K562 (cell line): ENCODE results near the gene ICAM1. TPM values are rescaled to one million over a fixed set of nuclear protein-coding genes. Genes with fewer than 3 reads are reported as not detected.

ENCODE experiments used
- CAMTA2 ChIP-seq: fragments of 250-450 bp; sonication (Bioruptor Pico); conservative IDR thresholded peaks from 2 replicates; pipeline ENCODE4 v1.5.1; 2022
- EHMT2 ChIP-seq: fragments of 450-650 bp; IDR thresholded peaks from 2 replicates; pipeline ENCODE4 v1.6.1; 2018; ENCODE audit warnings: antibody characterized with exemption
- HDAC3 ChIP-seq: fragments of 450-650 bp; IDR thresholded peaks from 2 replicates; pipeline ENCODE4 v1.6.1; 2018; ENCODE audit warnings: borderline replicate concordance, mild to moderate bottlenecking, moderate library complexity; ENCODE audit not compliant: partially characterized antibody
- HOXB6 ChIP-seq: fragments of 250-450 bp; sonication (Bioruptor Pico); IDR thresholded peaks from 2 replicates; pipeline ENCODE4 v1.5.1; 2022; ENCODE audit warnings: mild to moderate bottlenecking, borderline replicate concordance
- KLF6 ChIP-seq: fragments of 250-450 bp; sonication (Bioruptor Pico); IDR thresholded peaks from 2 replicates; pipeline ENCODE4 v1.4.0; 2020; ENCODE audit warnings: mild to moderate bottlenecking, moderate library complexity, borderline replicate concordance
- MYC ChIP-seq, 2 experiments: fragments of 250-450 bp in 1 of 2; sonication (Bioruptor Pico) in 1 of 2; IDR thresholded peaks; 2 replicates each; pipeline versions ENCODE4 v1.5.1 to v1.6.1; 2012 to 2021; ENCODE audit warnings: low read depth in 2 of 2, borderline replicate concordance in 1 of 2, improper control_type of control experiment in 1 of 2, low read length in 1 of 2, mild to moderate bottlenecking in 1 of 2, moderate library complexity in 1 of 2
- PHF20 ChIP-seq: fragments of 450-650 bp; IDR thresholded peaks from 2 replicates; pipeline ENCODE4 v1.6.1; 2018; ENCODE audit not compliant: partially characterized antibody
- POLR2G ChIP-seq: fragments of 200-400 bp; formaldehyde crosslinking; IDR thresholded peaks from 2 replicates; pipeline ENCODE4 v1.6.1; 2017; ENCODE audit warnings: low read depth, mild to moderate bottlenecking, antibody characterized with exemption, low read length, moderate library complexity
- RBFOX2 ChIP-seq: fragments of 200-400 bp; formaldehyde crosslinking; IDR thresholded peaks from 2 replicates; pipeline ENCODE4 v1.6.1; 2017; ENCODE audit warnings: low read depth, mild to moderate bottlenecking, low read length, moderate library complexity
- RBM22 ChIP-seq: fragments of 200-400 bp; formaldehyde crosslinking; IDR thresholded peaks from 2 replicates; pipeline ENCODE4 v1.6.1; 2018; ENCODE audit warnings: low read length, low read depth; ENCODE audit not compliant: poor library complexity, severe bottlenecking
- RUNX1 ChIP-seq: sonication (generic); IDR thresholded peaks from 2 replicates; pipeline ENCODE4 v1.6.1; 2016; ENCODE audit warnings: antibody characterized with exemption, low read depth
- ZFP36 ChIP-seq: fragments of 150-350 bp; IDR thresholded peaks from 2 replicates; pipeline ENCODE4 v1.6.1; 2018; ENCODE audit warnings: low read length, low read depth; ENCODE audit not compliant: partially characterized antibody
- ZNF583 ChIP-seq: fragments of 250-450 bp; sonication (Bioruptor Pico); IDR thresholded peaks from 2 replicates; pipeline ENCODE4 v1.4.0; 2020
- polyA plus RNA-seq, 8 experiments: library from polyadenylated mRNA; depleted of rRNA in 4 of 8; stranded (reverse) in 5 of 8; unstranded in 3 of 8; fragments of >200 nt; fragmentation: Nextera tagmentation in 2 of 8; fragmentation: Illumina TruSeq in 1 of 8; extraction: Ambion mirVana in 2 of 8; extraction: Trizol in 1 of 8; gene quantifications; 2 replicates each; pipeline versions ENCODE4 v1.2.1 to v1.2.3, GENCODE V29; 2011 to 2014; ENCODE audit warnings: inconsistent platforms in 1 of 8, missing spikeins in 1 of 8
- total RNA-seq, 7 experiments: library from RNA; depleted of rRNA in 6 of 7; stranded (reverse); fragments of >200 nt in 6 of 7; fragmentation: Illumina TruSeq in 2 of 7; extraction: Trizol in 2 of 7; gene quantifications; 2 replicates each; pipeline versions ENCODE4 v1.2.1 to v1.2.3, GENCODE V29; 2011 to 2021; ENCODE audit warnings: low replicate concordance in 1 of 7
- TF ChIP-seq, protein P1 (sequence below): fragments of 150-350 bp; IDR thresholded peaks from 2 replicates; pipeline ENCODE4 v1.6.1; 2014; ENCODE audit warnings: low read depth, mild to moderate bottlenecking, low read length, borderline replicate concordance
- TF ChIP-seq, protein P2 (sequence below): fragments of 250-450 bp; sonication (Bioruptor Pico); IDR thresholded peaks from 2 replicates; pipeline ENCODE4 v1.9.0; 2021; ENCODE audit warnings: mild to moderate bottlenecking
- TF ChIP-seq, protein P3 (sequence below): fragments of 250-450 bp; sonication (Bioruptor Pico); IDR thresholded peaks from 2 replicates; pipeline ENCODE4 v1.9.0; 2021; ENCODE audit warnings: mild to moderate bottlenecking, inconsistent platforms
- TF ChIP-seq, protein P4 (sequence below), 2 experiments: fragments of 450-650 bp in 1 of 2; sonication (generic) in 1 of 2; formaldehyde crosslinking; conservative IDR thresholded peaks; 2 replicates each; pipeline versions ENCODE4 v1.4.0 to v1.8.1; 2020 to 2022; ENCODE audit warnings: mild to moderate bottlenecking in 1 of 2, missing genetic modification reagents in 1 of 2
- TF ChIP-seq, protein P5 (sequence below): IDR thresholded peaks from 2 replicates; pipeline ENCODE4 v1.6.1; 2012; ENCODE audit warnings: low read depth, low read length, improper control_type of control experiment, borderline replicate concordance

ICAM1 gene
- total and polyA plus RNA-seq, 9 of the 15 experiments (the other 6 are each of a cell fraction or from before 2014, with no cell fraction given) = 2.3 to 24.4 (median 13.4) TPM

DNA sequence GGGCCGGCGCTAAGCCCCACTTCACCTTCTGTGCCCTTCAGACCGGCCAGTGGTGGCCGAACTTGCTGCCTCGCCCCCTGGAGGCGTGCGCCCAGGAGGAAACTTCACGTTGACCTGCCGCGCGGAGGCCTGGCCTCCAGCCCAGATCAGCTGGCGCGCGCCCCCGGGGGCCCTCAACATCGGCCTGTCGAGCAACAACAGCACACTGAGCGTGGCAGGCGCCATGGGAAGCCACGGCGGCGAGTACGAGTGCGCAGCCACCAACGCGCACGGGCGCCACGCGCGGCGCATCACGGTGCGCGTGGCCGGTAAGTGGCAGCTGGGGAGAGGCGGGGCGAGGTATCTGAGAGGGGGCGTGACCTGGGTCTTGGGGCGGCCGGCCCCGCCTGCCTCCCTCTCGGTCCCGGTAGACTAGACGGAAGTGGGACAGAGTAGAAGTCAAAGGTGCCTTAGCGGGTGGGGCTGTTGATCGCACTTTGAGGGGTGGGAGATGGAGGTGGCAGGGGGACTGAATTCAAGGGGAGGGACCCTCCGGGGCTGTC, 24.5 kb downstream of the ICAM1 start (continued):
- peak; percentile 72 for TF ChIP-seq POLR2G
- TF ChIP-seq, protein P1, sequence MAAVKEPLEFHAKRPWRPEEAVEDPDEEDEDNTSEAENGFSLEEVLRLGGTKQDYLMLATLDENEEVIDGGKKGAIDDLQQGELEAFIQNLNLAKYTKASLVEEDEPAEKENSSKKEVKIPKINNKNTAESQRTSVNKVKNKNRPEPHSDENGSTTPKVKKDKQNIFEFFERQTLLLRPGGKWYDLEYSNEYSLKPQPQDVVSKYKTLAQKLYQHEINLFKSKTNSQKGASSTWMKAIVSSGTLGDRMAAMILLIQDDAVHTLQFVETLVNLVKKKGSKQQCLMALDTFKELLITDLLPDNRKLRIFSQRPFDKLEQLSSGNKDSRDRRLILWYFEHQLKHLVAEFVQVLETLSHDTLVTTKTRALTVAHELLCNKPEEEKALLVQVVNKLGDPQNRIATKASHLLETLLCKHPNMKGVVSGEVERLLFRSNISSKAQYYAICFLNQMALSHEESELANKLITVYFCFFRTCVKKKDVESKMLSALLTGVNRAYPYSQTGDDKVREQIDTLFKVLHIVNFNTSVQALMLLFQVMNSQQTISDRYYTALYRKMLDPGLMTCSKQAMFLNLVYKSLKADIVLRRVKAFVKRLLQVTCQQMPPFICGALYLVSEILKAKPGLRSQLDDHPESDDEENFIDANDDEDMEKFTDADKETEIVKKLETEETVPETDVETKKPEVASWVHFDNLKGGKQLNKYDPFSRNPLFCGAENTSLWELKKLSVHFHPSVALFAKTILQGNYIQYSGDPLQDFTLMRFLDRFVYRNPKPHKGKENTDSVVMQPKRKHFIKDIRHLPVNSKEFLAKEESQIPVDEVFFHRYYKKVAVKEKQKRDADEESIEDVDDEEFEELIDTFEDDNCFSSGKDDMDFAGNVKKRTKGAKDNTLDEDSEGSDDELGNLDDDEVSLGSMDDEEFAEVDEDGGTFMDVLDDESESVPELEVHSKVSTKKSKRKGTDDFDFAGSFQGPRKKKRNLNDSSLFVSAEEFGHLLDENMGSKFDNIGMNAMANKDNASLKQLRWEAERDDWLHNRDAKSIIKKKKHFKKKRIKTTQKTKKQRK = no peak
- TF ChIP-seq PHF20 = no peak
- TF ChIP-seq, protein P2, sequence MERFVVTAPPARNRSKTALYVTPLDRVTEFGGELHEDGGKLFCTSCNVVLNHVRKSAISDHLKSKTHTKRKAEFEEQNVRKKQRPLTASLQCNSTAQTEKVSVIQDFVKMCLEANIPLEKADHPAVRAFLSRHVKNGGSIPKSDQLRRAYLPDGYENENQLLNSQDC = no peak
- no peak for TF ChIP-seq EHMT2
- TF ChIP-seq HDAC3 = no peak
- TF ChIP-seq RBFOX2 = peak; percentile 61
- TF ChIP-seq MYC (IDR thresholded peaks at IDR 0.05; ENCODE audit: low read depth, low read length) = no peak
- no peak for TF ChIP-seq MYC (CRISPR knock-in tag; IDR thresholded peaks at IDR 0.05; ENCODE audit: borderline replicate concordance, low read depth)
- TF ChIP-seq RBM22 = peak; percentile 67
- TF ChIP-seq KLF6 = no peak
- TF ChIP-seq CAMTA2 (CRISPR knock-in tag) = no peak
- TF ChIP-seq ZFP36 = no peak
- TF ChIP-seq HOXB6 (CRISPR knock-in tag) = no peak
- TF ChIP-seq, protein P3, sequence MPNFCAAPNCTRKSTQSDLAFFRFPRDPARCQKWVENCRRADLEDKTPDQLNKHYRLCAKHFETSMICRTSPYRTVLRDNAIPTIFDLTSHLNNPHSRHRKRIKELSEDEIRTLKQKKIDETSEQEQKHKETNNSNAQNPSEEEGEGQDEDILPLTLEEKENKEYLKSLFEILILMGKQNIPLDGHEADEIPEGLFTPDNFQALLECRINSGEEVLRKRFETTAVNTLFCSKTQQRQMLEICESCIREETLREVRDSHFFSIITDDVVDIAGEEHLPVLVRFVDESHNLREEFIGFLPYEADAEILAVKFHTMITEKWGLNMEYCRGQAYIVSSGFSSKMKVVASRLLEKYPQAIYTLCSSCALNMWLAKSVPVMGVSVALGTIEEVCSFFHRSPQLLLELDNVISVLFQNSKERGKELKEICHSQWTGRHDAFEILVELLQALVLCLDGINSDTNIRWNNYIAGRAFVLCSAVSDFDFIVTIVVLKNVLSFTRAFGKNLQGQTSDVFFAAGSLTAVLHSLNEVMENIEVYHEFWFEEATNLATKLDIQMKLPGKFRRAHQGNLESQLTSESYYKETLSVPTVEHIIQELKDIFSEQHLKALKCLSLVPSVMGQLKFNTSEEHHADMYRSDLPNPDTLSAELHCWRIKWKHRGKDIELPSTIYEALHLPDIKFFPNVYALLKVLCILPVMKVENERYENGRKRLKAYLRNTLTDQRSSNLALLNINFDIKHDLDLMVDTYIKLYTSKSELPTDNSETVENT (CRISPR knock-in tag) = peak; percentile 22; the same call in 1 of the 2 replicates
- TF ChIP-seq, protein P4, sequence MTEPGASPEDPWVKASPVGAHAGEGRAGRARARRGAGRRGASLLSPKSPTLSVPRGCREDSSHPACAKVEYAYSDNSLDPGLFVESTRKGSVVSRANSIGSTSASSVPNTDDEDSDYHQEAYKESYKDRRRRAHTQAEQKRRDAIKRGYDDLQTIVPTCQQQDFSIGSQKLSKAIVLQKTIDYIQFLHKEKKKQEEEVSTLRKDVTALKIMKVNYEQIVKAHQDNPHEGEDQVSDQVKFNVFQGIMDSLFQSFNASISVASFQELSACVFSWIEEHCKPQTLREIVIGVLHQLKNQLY (CRISPR knock-in tag; conservative IDR thresholded peaks at IDR 0.05) = no peak
- TF ChIP-seq ZNF583 (CRISPR knock-in tag) = no peak
- TF ChIP-seq RUNX1 = no peak
- TF ChIP-seq, protein P5, sequence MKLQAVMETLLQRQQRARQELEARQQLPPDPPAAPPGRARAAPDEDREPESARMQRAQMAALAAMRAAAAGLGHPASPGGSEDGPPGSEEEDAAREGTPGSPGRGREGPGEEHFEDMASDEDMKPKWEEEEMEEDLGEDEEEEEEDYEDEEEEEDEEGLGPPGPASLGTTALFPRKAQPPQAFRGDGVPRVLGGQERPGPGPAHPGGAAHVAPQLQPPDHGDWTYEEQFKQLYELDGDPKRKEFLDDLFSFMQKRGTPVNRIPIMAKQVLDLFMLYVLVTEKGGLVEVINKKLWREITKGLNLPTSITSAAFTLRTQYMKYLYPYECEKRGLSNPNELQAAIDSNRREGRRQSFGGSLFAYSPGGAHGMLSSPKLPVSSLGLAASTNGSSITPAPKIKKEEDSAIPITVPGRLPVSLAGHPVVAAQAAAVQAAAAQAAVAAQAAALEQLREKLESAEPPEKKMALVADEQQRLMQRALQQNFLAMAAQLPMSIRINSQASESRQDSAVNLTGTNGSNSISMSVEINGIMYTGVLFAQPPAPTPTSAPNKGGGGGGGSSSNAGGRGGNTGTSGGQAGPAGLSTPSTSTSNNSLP = no peak
